GM12878 (cell line): ENCODE data around the gene ZNF180.

Source experiments
- ATF2 ChIP-seq: IDR thresholded peaks from 2 replicates; pipeline ENCODE4 v1.6.1; 2012; ENCODE audit warnings: low read length, inconsistent platforms
- ATF7 ChIP-seq: fragments of 450-650 bp; IDR thresholded peaks from 2 replicates; pipeline ENCODE4 v1.6.1; 2016; ENCODE audit warnings: low read depth, mild to moderate bottlenecking
- CTCF ChIP-seq, 3 experiments: IDR thresholded peaks in 2 of 3; conservative IDR thresholded peaks in 1 of 3; 2 replicates each; pipeline ENCODE4 v1.5.1; 2011; ENCODE audit warnings: low read depth in 3 of 3, low read length in 3 of 3, mild to moderate bottlenecking in 3 of 3, control low read depth in 2 of 3, moderate library complexity in 2 of 3, inconsistent platforms in 1 of 3, mixed read lengths in 1 of 3; ENCODE audit not compliant: control insufficient read depth in 2 of 3, insufficient read depth in 1 of 3; ENCODE audit errors: extremely low read depth in 1 of 3
- EZH2 ChIP-seq: IDR thresholded peaks from 2 replicates; pipeline ENCODE4 v1.6.1; 2012; ENCODE audit warnings: low read depth, mild to moderate bottlenecking, control low read depth, inconsistent platforms, low read length, borderline replicate concordance; ENCODE audit not compliant: control insufficient read depth
- SUZ12 ChIP-seq: fragments of 200-600 bp; sonication (generic); IDR thresholded peaks from one replicate; pipeline ENCODE4 v1.6.1; 2018; ENCODE audit warnings: antibody characterized with exemption, mild to moderate bottlenecking; ENCODE audit not compliant: unreplicated experiment

- TF ChIP-seq EZH2, result no peak
- TF ChIP-seq SUZ12, result no peak
- TF ChIP-seq ATF7, result no peak
- TF ChIP-seq CTCF (IDR thresholded peaks at IDR 0.05 in 2 of 3, conservative IDR thresholded peaks at IDR 0.05 in 1 of 3; ENCODE audit: control insufficient read depth in 2 of 3, extremely low read depth in 1 of 3, insufficient read depth in 1 of 3, low read depth in 3 of 3, low read length in 3 of 3), result no peak
- no peak for TF ChIP-seq ATF2
These were observed 3.6 kb downstream of the ZNF180 start for GRCh38 chr19:44496711-44497110.
